Stimulated activated CD4-positive, alpha-beta T cell treated with anti-CD3 and anti-CD28 coated beads, Interleukin-12 subunit alpha, Interleukin-12 subunit beta, amount 100 ng/mL, for 24 hours (primary cell): ENCODE data around the gene MRPL14.
A peak's percentile ranks its signal among the peaks of the same experiment; 100 is the strongest.

Experiments used
- DNase-seq, 2 experiments: peaks; one replicate each; pipeline ENCODE4 v3.0.0-alpha.2; 2020; ENCODE audit warnings: low read depth in 2 of 2

MRPL14 gene

GRCh38 chr6:44127186-44128019, at the start of gene MRPL14, which contains the start of gene TMEM63B:
TSS of gene MRPL14 (minus strand) at chr6:44127452. CDS start at chr6:44116611, 10,841 bp downstream.
TSS of gene TMEM63B (plus strand) at chr6:44127554. CDS start at chr6:44134585, 7,031 bp downstream.
- DNase-seq: peak; percentile 81 to 82

- DNase-seq: no peak
These were observed 49.0 kb upstream of the MRPL14 start for GRCh38 chr6:44176130-44176761.

- peak; percentile 61 to 80 for DNase-seq
These were observed 45.7 kb upstream of the MRPL14 start for GRCh38 chr6:44172731-44173500.

GRCh38 chr6:44171899-44172546, 44.8 kb upstream of the MRPL14 start:
- DNase-seq: no peak

- no peak for DNase-seq
These were observed 42.8 kb upstream of the MRPL14 start for GRCh38 chr6:44169886-44170570.

- DNase-seq: no peak
These were observed 41.9 kb upstream of the MRPL14 start for GRCh38 chr6:44169154-44169553.

GRCh38 chr6:44167567-44167966, 40.3 kb upstream of the MRPL14 start:
- DNase-seq: no peak

GRCh38 chr6:44166591-44167184, 39.4 kb upstream of the MRPL14 start:
- no peak for DNase-seq

GRCh38 chr6:44166116-44166515, 38.9 kb upstream of the MRPL14 start:
- DNase-seq: no peak

- no peak for DNase-seq
These were observed 35.8 kb upstream of the MRPL14 start for GRCh38 chr6:44162876-44163625.

- DNase-seq: no peak
These were observed 34.7 kb upstream of the MRPL14 start for GRCh38 chr6:44161997-44162338.

- no peak for DNase-seq
These were observed 31.5 kb upstream of the MRPL14 start, which contains the start of gene CAPN11 for GRCh38 chr6:44158770-44159228. TSS of gene CAPN11 (plus strand) at chr6:44158820. CDS start at chr6:44158849, 29 bp downstream.

- no peak for DNase-seq
These were observed 29.9 kb upstream of the MRPL14 start for GRCh38 chr6:44157152-44157521.

- DNase-seq: no peak
These were observed 29.4 kb upstream of the MRPL14 start for GRCh38 chr6:44156494-44157151.

- DNase-seq: no peak
These were observed 26.8 kb upstream of the MRPL14 start for GRCh38 chr6:44154067-44154466.

- DNase-seq: no peak
These were observed 25.3 kb upstream of the MRPL14 start for GRCh38 chr6:44152533-44152932.

GRCh38 chr6:44152109-44152461, 24.8 kb upstream of the MRPL14 start:
- no peak for DNase-seq

GRCh38 chr6:44151348-44152108, 24.3 kb upstream of the MRPL14 start:
- DNase-seq: peak; percentile 59 to 79
